ENCODE measurements around the gene BCL11A.
A peak's percentile ranks its signal among the peaks of the same experiment; 100 is the strongest.

Gene BCL11A

GRCh38 chr2:60544062-60544461 is 9.4 kb downstream of the BCL11A start:
- DNase-seq = no peak

DNA sequence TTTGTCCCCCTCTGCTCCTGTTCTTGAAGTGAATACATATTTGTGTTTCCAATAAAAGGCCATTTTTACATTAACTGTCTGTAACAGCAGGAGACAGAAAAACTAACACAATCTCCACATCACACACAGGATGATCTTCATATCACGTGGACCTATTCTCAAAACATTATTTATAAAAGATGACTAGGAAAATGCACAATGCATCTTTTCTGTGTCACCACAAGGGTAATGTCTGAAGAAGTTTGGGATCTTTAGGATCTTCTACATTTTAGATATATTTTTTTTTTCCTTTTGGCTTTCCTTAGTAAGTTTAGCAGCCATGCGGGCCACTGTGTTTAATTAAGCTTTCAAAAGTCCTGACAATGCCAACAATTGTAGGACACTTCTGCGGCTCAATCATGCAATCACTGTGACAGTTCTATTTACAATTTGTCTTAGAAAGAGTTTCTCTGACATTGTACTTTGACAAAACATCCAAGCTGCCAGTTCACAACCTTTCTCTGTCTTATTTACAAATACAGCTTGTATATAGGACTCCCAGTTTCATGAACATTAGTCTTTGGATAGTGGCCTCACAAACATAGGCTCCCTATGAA is 12.3 kb downstream of the BCL11A start:
- DNase-seq = peak in 1 of 2 experiments; percentile 24

- peak in 1 of 2 experiments; percentile 53 for DNase-seq
Measured at GRCh38 chr2:60540074-60540473, 13.4 kb downstream of the BCL11A start.

- peak in 1 of 2 experiments; percentile 34 for DNase-seq
Measured at GRCh38 chr2:60539140-60539539, 14.3 kb downstream of the BCL11A start.

DNA sequence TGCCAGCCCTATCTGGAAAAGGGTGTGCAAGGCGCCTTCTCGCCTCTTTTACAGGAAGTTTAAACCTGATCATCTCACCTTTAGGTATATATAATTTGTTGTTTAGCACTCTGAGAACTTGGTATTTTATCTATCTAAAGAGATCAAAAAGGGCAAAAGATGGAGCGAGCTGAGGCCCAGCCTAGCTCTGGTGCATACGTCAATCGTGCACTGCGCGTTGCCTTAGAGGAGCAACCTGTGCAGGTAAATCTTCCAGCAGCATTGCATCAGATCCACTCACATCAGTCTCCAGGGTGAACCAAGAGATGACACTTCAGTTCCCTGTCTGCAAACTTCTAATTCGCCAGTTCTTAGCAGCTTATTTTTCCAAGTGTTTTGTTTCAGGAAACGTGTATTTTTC is 15.4 kb downstream of the BCL11A start:
- no peak for DNase-seq

GRCh38 chr2:60536746-60537145 is 16.7 kb downstream of the BCL11A start:
- DNase-seq = no peak

DNA sequence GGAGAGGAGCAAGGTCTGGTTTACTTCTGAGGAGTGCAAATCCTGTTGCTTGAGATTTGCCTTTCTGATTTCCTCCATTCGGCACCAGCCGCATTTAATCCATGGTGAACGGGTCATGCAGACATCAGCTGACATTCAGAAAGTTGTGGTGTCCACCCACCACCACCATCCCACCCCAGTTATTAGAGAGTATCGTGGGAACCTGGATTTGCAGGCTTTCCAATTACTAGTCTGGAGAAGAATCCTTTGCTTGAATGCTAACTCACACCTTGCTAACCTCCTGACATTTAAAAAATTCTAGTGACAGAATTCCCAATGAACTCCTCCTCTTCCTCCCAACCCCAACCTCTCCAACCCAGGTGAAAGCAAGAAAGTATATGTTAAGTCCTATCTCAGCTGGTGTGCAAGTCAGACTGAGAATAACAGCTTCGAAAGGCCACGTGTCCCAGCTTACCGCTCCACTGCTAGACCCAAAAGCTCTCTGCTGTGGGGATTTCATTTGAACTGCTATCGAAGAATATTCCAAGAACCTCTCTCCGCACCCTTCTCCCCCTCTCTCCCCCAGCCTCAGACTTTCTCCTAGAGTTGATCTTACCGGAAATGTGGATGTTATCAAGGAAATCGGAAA is 17.7 kb downstream of the BCL11A start:
- DNase-seq = no peak

DNA sequence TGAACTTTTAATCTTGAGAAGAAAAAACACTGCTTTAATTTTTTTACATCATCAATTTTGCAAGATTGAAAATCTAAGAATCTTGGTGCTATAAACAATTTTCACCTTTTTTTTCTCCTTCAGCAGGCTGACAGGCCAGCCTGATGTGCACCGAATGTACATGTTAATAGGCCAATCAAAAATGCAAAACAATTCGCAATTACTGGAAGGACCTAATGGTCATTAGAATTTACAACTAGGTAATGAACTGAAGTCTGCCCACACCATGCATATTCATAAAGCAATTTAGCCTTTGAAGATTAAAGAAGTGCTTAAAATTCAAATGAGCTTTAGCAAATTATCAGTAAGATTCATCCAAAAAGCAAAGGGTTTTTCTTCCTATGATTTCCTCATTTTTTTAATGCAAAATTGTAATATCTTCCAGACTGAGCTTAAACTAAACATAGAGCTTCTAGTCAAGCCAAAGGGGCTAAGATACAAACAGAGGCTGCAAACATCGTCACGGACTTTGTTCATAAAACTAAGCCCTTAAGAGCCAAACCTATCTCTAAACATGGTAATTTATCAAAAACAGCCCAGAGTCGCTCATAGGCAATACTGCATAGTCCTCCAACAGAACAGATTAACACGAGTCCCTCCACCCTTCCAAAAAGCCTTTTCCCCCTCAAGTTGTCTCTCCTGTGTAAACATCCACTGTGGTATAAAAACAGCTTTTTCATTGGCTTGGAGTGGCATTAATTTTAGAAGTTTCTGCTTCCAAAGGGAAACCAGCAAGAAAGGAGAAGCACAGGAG is 18.4 kb downstream of the BCL11A start:
- no peak for DNase-seq

- peak in 1 of 2 experiments; percentile 31 for DNase-seq
Measured at GRCh38 chr2:60534052-60534685, 19.3 kb downstream of the BCL11A start.

DNA sequence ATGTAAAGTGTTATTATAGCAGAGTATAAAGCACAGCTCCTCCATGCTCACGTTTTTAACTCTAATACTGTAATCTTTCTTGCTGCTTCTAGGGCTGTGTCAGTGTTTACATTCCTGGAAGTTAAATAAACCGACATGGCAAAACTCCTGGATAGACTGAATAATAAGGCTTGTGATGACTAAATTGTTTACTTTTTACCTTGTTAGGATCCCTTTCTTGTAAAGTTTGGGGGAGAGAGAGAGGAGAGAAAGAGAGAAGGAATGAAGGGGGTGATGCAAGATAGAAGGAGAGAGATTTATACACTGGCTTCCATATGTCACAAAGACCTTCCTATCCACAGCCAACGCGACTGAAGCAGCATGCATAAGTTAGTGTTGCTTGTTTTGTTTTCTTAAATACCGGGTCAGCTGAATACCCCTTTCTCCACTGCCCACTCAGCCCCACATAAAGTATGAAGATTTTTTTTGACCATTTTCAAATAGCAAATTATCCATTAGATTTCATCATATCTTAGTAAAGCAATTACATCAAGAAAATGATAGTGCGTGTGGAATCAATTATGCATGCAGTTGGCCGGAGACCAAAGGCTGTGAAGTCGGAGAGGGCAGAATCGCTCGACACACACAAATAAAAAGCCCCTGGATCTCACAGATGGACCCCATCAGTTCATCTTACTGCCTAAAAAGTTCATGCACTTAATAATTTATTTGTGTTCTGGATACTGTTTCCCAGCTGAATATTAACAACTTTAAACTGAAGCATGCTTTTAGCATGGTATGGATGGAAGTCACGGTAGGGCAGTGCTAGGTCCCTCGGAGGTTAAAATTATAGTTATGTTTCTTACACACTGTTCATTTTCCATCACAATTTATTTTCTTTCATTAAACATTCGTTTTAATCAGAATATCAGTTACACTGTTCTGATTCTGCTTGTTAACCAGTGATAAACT is 20.1 kb downstream of the BCL11A start:
- peak in 1 of 2 experiments; percentile 25 for DNase-seq

DNA sequence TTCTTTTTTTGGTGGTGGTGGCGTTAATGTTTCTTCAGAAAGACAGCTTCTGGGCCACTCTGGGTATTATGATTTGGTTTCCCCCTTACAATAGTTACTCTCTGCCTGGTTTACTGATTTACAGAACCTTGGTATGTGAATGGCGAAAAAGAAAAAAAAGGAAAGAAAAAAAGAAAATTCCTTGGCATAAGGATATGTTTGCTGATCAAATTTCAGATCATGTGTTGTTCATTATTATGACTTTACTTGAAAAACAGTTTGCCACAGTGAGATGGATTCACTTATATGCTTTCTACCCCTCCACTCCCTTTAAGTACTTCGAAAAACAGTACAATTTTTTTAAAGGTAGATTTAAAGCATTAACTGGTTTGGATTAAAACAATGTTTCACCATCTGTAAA is 21.0 kb downstream of the BCL11A start:
- no peak for DNase-seq

DNA sequence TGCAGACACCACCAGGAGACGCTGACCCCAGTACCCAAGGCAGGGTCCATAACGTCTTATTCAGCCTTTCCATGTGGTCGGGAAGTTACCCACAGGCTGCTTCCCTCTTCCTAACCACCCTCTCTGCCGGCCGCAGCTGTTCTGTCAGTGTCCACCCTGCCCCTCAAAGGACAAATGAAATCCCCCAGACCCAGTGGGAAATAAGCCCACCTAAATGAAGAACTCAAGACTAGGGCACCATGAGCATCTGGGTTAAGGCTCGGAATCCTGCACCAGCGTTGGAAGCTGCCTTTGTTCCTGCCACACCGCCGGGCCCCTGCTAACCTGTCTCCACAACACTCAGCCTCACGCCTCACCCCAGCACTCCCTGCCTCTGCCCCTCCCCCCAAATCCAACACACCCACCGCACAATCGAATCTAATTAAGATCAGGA is 21.7 kb downstream of the BCL11A start:
- DNase-seq = no peak

- DNase-seq = peak; percentile 83 to 87
Measured at GRCh38 chr2:60530660-60531281, 22.7 kb downstream of the BCL11A start.

DNA sequence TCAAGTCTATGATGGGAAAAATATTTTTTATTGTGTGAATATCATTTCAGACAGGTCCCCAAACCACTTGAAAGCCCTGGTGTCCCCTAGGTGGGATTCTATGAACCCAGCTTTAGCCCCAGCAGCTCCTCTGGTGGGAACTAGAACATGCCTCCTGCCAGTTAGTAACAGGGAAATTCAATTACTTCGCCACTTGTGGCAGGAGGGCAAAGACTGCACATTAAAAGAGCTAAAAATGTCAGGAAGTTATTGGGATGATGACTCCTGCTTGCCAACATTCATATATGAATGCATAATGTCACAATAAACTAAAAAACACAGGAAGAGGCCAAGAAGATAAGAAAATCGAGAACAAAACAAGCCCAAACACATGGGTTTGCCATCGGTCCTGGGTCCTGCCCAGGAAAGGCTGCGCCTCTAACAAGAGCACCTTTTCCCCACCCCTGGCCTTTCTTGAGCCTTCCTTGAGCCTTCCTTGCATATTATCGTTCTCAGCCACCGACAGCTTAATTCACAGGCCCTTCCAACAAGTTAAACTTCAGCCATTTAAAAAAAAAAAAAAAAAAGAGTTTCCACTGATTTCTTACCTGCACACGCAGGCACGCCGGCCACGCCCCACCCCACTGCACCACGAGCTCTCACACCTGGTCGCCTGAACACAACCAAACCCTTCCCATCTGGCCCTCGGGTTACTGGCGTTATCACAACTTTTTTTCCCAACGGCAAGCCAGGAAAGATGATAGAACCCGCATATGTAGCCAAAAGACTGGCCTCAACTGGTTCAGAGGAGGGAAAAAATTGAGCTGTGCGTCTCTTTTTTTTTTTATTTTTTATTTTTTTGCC is 23.4 kb downstream of the BCL11A start:
- DNase-seq = peak in 1 of 2 experiments; percentile 54

- no peak for DNase-seq
Measured at GRCh38 chr2:60529136-60529784, 24.2 kb downstream of the BCL11A start.

- no peak for DNase-seq
Measured at GRCh38 chr2:60528281-60529020, 25.0 kb downstream of the BCL11A start.

GRCh38 chr2:60527762-60528161 is 25.7 kb downstream of the BCL11A start:
- no peak for DNase-seq

DNA sequence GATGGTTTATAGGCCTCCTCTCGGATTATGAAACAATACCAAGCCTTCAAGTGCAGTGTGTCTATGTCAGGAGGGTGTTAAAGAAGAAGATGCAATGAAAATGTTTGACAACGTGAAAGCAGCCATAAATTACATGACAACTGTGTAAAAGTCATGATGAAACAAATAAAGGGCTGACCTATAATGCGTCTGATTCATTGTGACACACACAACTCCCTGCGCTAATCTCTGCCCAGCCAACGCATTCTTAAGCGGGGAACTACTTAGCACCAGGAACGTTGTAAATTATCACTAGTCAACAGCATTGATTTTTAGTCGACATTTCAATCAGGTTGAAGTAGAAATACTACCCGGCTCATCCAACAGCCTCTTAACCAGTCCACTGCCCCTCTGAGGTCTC is 26.8 kb downstream of the BCL11A start:
- no peak for DNase-seq

GRCh38 chr2:60525899-60526298 is 27.6 kb downstream of the BCL11A start:
- no peak for DNase-seq

- no peak for DNase-seq
Measured at GRCh38 chr2:60524874-60525273, 28.6 kb downstream of the BCL11A start.

Data from NCI-H2081 (cell line).